Upper lobe of left lung (tissue), 4 donors: ENCODE results near the gene UBE2I.

Experiments used
- CTCF ChIP-seq, 6 experiments: fragments of 450-650 bp in 4 of 6; fragments of 200-600 bp in 2 of 6; sonication (generic) in 2 of 6; IDR thresholded peaks; one replicate each; pipeline ENCODE4 v1.5.1; 2016 to 2019; ENCODE audit warnings: antibody characterized with exemption in 6 of 6
- EP300 ChIP-seq, 4 donors: sonication (generic); formaldehyde crosslinking; IDR thresholded peaks; one replicate each; pipeline ENCODE4 v1.5.1; 2017; ENCODE audit warnings: antibody characterized with exemption in 4 of 4, control low read depth in 2 of 4
- POLR2A ChIP-seq, 4 donors: fragments of 450-650 bp; IDR thresholded peaks; one replicate each; pipeline ENCODE4 v1.5.1; 2016 to 2017; ENCODE audit warnings: antibody characterized with exemption in 4 of 4, mild to moderate bottlenecking in 2 of 4
- POLR2AphosphoS5 ChIP-seq, 2 donors: sonication (generic); formaldehyde crosslinking; IDR thresholded peaks; one replicate each; pipeline ENCODE4 v1.5.1; 2017; ENCODE audit warnings: antibody characterized with exemption in 2 of 2

GRCh38 chr16:1316033-1316405 lies 6.6 kb downstream of the UBE2I start:
- no peak for TF ChIP-seq CTCF (IDR thresholded peaks at IDR 0.05)
- no peak for TF ChIP-seq POLR2A (IDR thresholded peaks at IDR 0.05)
- TF ChIP-seq POLR2AphosphoS5 (IDR thresholded peaks at IDR 0.05): no peak
- TF ChIP-seq EP300 (IDR thresholded peaks at IDR 0.05): no peak
